SK-N-SH treated with all-trans-retinoic acid at 6 μM for 48 hours (cell line): Measurements from ENCODE around the gene LONP1.

ENCODE experiments used
- ATAC-seq: fragments of 200-7000 bp; cut with Tn5 transposase; 3 replicates; pipeline ENCODE4 v1.9.1; 2020; ENCODE audit warnings: mild to moderate bottlenecking, moderate library complexity
- ARNTL ChIP-seq: fragments of 450-650 bp; formaldehyde crosslinking; IDR thresholded peaks from 2 replicates; pipeline ENCODE4 v1.5.0; 2020; ENCODE audit warnings: low read depth, mild to moderate bottlenecking, moderate library complexity, borderline replicate concordance
- BACH2 ChIP-seq: fragments of 250-450 bp; sonication (Bioruptor Pico); IDR thresholded peaks from 2 replicates; pipeline ENCODE4 v1.9.0; 2021; ENCODE audit warnings: mild to moderate bottlenecking, borderline replicate concordance
- CREB5 ChIP-seq: fragments of 250-450 bp; sonication (Bioruptor Pico); IDR thresholded peaks from 2 replicates; pipeline ENCODE4 v1.5.1; 2020; ENCODE audit warnings: low read depth, mild to moderate bottlenecking, moderate library complexity
- CSDC2 ChIP-seq: fragments of 250-450 bp; sonication (Bioruptor Pico); IDR thresholded peaks from 2 replicates; pipeline ENCODE4 v1.5.0; 2020; ENCODE audit warnings: mild to moderate bottlenecking, moderate library complexity
- ESRRG ChIP-seq: fragments of 250-450 bp; sonication (Bioruptor Pico); IDR thresholded peaks from 2 replicates; pipeline ENCODE4 v1.6.1; 2021; ENCODE audit warnings: mild to moderate bottlenecking
- GLIS3 ChIP-seq: fragments of 250-450 bp; sonication (Bioruptor Pico); IDR thresholded peaks from 2 replicates; pipeline ENCODE4 v1.5.0; 2020; ENCODE audit warnings: mild to moderate bottlenecking, moderate library complexity
- ISL1 ChIP-seq: fragments of 250-450 bp; sonication (Bioruptor Pico); IDR thresholded peaks from 2 replicates; pipeline ENCODE4 v2.1.2; 2022; ENCODE audit warnings: mild to moderate bottlenecking, moderate library complexity
- OSR1 ChIP-seq: fragments of 250-450 bp; sonication (Bioruptor Pico); IDR thresholded peaks from 2 replicates; pipeline ENCODE4 v1.8.0; 2022; ENCODE audit warnings: moderate library complexity, mild to moderate bottlenecking, inconsistent platforms
- POU6F1 ChIP-seq: fragments of 250-450 bp; sonication (Bioruptor Pico); IDR thresholded peaks from 2 replicates; pipeline ENCODE4 v1.8.0; 2021; ENCODE audit warnings: low read depth, mild to moderate bottlenecking, moderate library complexity, borderline replicate concordance
- PPARA ChIP-seq: fragments of 250-450 bp; sonication (Bioruptor Pico); IDR thresholded peaks from 2 replicates; pipeline ENCODE4 v1.5.0; 2020; ENCODE audit warnings: mild to moderate bottlenecking, borderline replicate concordance
- RARB ChIP-seq: fragments of 250-450 bp; sonication (Bioruptor Pico); IDR thresholded peaks from 2 replicates; pipeline ENCODE4 v1.8.0; 2021; ENCODE audit warnings: mild to moderate bottlenecking, moderate library complexity
- SNAI2 ChIP-seq: fragments of 250-450 bp; sonication (Bioruptor Pico); IDR thresholded peaks from 2 replicates; pipeline ENCODE4 v1.5.0; 2020; ENCODE audit warnings: mild to moderate bottlenecking, moderate library complexity
- TCF4 ChIP-seq: fragments of 250-450 bp; sonication (Bioruptor Pico); IDR thresholded peaks from 2 replicates; pipeline ENCODE4 v1.8.0; 2021; ENCODE audit warnings: mild to moderate bottlenecking, moderate library complexity, borderline replicate concordance
- TOX ChIP-seq: fragments of 250-450 bp; sonication (Bioruptor Pico); IDR thresholded peaks from 2 replicates; pipeline ENCODE4 v1.8.0; 2021; ENCODE audit warnings: mild to moderate bottlenecking, moderate library complexity, borderline replicate concordance
- ZC3H10 ChIP-seq: fragments of 250-450 bp; sonication (Bioruptor Pico); IDR thresholded peaks from 2 replicates; pipeline ENCODE4 v1.5.1; 2021; ENCODE audit warnings: mild to moderate bottlenecking, moderate library complexity
- ZFP3 ChIP-seq: fragments of 250-450 bp; sonication (Bioruptor Pico); IDR thresholded peaks from 2 replicates; pipeline ENCODE4 v1.5.0; 2020; ENCODE audit warnings: mild to moderate bottlenecking, moderate library complexity
- ZNF565 ChIP-seq: fragments of 450-650 bp; formaldehyde crosslinking; conservative IDR thresholded peaks from 2 replicates; pipeline ENCODE4 v1.5.0; 2020; ENCODE audit warnings: low read depth, mild to moderate bottlenecking, moderate library complexity
- ZNF8 ChIP-seq: fragments of 450-650 bp; formaldehyde crosslinking; IDR thresholded peaks from 2 replicates; pipeline ENCODE4 v1.5.0; 2020; ENCODE audit warnings: mild to moderate bottlenecking, moderate library complexity
- TF ChIP-seq, protein P1 (sequence below): fragments of 250-450 bp; sonication (Bioruptor Pico); IDR thresholded peaks from 2 replicates; pipeline ENCODE4 v1.5.0; 2020; ENCODE audit warnings: mild to moderate bottlenecking, moderate library complexity
- TF ChIP-seq, protein P2 (sequence below): fragments of 250-450 bp; sonication (Bioruptor Pico); IDR thresholded peaks from 2 replicates; pipeline ENCODE4 v1.8.0; 2020; ENCODE audit warnings: mild to moderate bottlenecking, moderate library complexity, borderline replicate concordance

Gene LONP1

DNA sequence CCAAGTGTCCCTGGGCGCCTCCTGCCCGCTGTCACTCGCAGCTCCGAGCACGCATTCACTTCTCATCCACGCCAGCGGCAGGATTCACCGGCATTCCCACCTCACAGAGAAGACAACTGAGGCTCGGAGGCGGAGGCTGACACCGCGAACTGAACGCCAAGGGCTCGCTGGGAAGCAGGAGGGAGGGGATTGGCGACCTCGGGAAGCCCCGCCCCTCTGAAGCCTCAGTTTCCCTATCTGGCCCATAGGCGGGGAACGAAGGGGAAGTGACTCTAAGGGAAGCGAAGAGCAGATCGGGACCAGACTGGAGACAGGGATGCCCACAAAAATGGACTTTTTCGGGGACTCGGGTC is 39.9 kb downstream of the LONP1 start:
- peak; percentile 26 for ATAC-seq
- no peak for TF ChIP-seq ISL1 (CRISPR knock-in tag)
- no peak for TF ChIP-seq CSDC2 (CRISPR knock-in tag)

GRCh38 chr19:5679289-5680083 is 40.5 kb downstream of the LONP1 start:
- ATAC-seq = peak; percentile 13
- no peak for TF ChIP-seq BACH2
- TF ChIP-seq ZFP3 (CRISPR knock-in tag) = no peak
- TF ChIP-seq, protein P1, sequence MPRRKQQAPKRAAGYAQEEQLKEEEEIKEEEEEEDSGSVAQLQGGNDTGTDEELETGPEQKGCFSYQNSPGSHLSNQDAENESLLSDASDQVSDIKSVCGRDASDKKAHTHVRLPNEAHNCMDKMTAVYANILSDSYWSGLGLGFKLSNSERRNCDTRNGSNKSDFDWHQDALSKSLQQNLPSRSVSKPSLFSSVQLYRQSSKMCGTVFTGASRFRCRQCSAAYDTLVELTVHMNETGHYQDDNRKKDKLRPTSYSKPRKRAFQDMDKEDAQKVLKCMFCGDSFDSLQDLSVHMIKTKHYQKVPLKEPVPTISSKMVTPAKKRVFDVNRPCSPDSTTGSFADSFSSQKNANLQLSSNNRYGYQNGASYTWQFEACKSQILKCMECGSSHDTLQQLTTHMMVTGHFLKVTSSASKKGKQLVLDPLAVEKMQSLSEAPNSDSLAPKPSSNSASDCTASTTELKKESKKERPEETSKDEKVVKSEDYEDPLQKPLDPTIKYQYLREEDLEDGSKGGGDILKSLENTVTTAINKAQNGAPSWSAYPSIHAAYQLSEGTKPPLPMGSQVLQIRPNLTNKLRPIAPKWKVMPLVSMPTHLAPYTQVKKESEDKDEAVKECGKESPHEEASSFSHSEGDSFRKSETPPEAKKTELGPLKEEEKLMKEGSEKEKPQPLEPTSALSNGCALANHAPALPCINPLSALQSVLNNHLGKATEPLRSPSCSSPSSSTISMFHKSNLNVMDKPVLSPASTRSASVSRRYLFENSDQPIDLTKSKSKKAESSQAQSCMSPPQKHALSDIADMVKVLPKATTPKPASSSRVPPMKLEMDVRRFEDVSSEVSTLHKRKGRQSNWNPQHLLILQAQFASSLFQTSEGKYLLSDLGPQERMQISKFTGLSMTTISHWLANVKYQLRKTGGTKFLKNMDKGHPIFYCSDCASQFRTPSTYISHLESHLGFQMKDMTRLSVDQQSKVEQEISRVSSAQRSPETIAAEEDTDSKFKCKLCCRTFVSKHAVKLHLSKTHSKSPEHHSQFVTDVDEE = no peak
- no peak for TF ChIP-seq ZNF8 (CRISPR knock-in tag)
- no peak for TF ChIP-seq ZC3H10 (CRISPR knock-in tag)
- TF ChIP-seq, protein P2, sequence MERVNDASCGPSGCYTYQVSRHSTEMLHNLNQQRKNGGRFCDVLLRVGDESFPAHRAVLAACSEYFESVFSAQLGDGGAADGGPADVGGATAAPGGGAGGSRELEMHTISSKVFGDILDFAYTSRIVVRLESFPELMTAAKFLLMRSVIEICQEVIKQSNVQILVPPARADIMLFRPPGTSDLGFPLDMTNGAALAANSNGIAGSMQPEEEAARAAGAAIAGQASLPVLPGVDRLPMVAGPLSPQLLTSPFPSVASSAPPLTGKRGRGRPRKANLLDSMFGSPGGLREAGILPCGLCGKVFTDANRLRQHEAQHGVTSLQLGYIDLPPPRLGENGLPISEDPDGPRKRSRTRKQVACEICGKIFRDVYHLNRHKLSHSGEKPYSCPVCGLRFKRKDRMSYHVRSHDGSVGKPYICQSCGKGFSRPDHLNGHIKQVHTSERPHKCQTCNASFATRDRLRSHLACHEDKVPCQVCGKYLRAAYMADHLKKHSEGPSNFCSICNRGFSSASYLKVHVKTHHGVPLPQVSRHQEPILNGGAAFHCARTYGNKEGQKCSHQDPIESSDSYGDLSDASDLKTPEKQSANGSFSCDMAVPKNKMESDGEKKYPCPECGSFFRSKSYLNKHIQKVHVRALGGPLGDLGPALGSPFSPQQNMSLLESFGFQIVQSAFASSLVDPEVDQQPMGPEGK (CRISPR knock-in tag) = no peak
- no peak for TF ChIP-seq PPARA
- no peak for TF ChIP-seq TOX (CRISPR knock-in tag)
- no peak for TF ChIP-seq SNAI2 (CRISPR knock-in tag)
- no peak for TF ChIP-seq CSDC2 (CRISPR knock-in tag)
- TF ChIP-seq ZNF565 = no peak
- no peak for TF ChIP-seq OSR1
- TF ChIP-seq RARB (CRISPR knock-in tag) = no peak
- no peak for TF ChIP-seq CREB5 (CRISPR knock-in tag)

DNA sequence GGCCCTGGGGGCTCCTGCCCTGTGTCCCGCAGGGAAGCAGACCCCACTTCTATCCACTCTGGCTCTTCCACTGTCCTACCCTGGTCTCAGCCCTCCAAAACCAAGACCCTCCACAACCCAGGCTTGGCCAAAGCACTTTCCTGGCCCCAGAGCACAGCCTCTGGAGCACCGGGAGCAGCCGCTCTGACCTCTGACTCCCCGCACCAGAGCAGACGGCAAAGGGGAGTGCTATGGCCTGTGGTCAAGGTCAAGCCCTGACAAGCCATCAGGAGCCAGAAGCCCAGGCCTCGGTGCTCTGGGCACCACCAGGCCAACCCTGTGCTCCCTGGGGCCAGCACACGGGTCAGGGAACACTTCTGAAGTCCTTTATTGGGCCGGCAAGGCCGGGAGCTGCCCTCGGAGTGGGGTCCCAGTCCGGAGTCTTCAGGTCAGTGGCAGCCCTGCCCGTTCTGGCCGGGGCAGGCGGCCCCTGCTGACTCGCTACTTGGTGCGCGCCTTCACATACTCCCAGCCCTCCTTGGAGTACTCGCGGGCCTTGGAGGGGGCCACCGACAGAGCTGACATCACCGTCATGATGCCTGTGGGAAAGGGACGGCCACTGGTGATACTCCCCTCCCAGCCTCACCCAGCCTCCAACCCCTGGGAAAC is 41.8 kb downstream of the LONP1 start:
- no peak for TF ChIP-seq ZC3H10 (CRISPR knock-in tag)
- no peak for TF ChIP-seq ARNTL
- TF ChIP-seq TCF4 (CRISPR knock-in tag) = no peak
- TF ChIP-seq, protein P2 (CRISPR knock-in tag) = no peak
- TF ChIP-seq CSDC2 (CRISPR knock-in tag) = no peak
- no peak for TF ChIP-seq TOX (CRISPR knock-in tag)
- no peak for TF ChIP-seq ZNF8 (CRISPR knock-in tag)
- TF ChIP-seq ZNF565 = no peak
- TF ChIP-seq POU6F1 (CRISPR knock-in tag) = no peak
- no peak for TF ChIP-seq GLIS3 (CRISPR knock-in tag)
- no peak for TF ChIP-seq ISL1 (CRISPR knock-in tag)
- no peak for TF ChIP-seq PPARA
- TF ChIP-seq RARB (CRISPR knock-in tag) = no peak
- TF ChIP-seq, protein P1 = no peak
- no peak for TF ChIP-seq ESRRG
- no peak for TF ChIP-seq BACH2

More for the DNA sequence above, 41.8 kb downstream of the LONP1 start:
- ATAC-seq = no peak
